BE2C (cell line): ENCODE data around the gene WNT7B.

Experiments
- DNase-seq: peaks from one replicate; pipeline ENCODE4 v3.0.0-alpha.2; 2020
- H3K27me3 ChIP-seq: fragments of 250-450 bp; sonication (Bioruptor Pico); 2 replicates; pipeline ENCODE4 v1.5.1; 2020; ENCODE audit warnings: mild to moderate bottlenecking
- H3K36me3 ChIP-seq: fragments of 250-450 bp; sonication (Bioruptor Pico); 2 replicates; pipeline ENCODE4 v1.5.1; 2020; ENCODE audit warnings: mild to moderate bottlenecking
- H3K4me1 ChIP-seq: fragments of 250-450 bp; sonication (Bioruptor Pico); 2 replicates; pipeline ENCODE4 v1.5.1; 2020
- H3K4me3 ChIP-seq: 2 replicates; pipeline ENCODE4 v1.5.1; 2011; ENCODE audit warnings: low read depth, low read length
- H3K9me3 ChIP-seq: fragments of 250-450 bp; sonication (Bioruptor Pico); 2 replicates; pipeline ENCODE4 v1.5.1; 2020
- CTCF ChIP-seq: IDR thresholded peaks from 2 replicates; pipeline ENCODE4 v1.5.1; 2012; ENCODE audit warnings: mild to moderate bottlenecking, low read depth, low read length

WNT7B gene

GRCh38 chr22:45895436-45896152 is 81.4 kb downstream of the WNT7B start:
- Histone ChIP-seq H3K27me3 (no peaks in the 10 kb centered on the region), H3K4me1 (peaks cover 18% of the 10 kb centered on the region), H3K36me3 (no peaks in the 10 kb centered on the region), H3K9me3 (no peaks in the 10 kb centered on the region), H3K4me3 (no peak overlapping the region)
- peak; percentile 12 for DNase-seq
- TF ChIP-seq CTCF: no peak

GRCh38 chr22:45893516-45893915 is 83.4 kb downstream of the WNT7B start:
- H3K27me3 ChIP-seq: no peaks in the 10 kb centered on the region
- H3K4me1 ChIP-seq: peaks cover 18% of the 10 kb centered on the region
- H3K36me3 ChIP-seq: no peaks in the 10 kb centered on the region
- no peak overlapping the region for H3K4me3 ChIP-seq
- TF ChIP-seq CTCF: no peak
- peak; percentile 1 for DNase-seq
- H3K9me3 ChIP-seq: no peaks in the 10 kb centered on the region

- Histone ChIP-seq H3K4me1 (peaks cover 18% of the 10 kb centered on the region), H3K9me3 (no peaks in the 10 kb centered on the region), H3K36me3 (no peaks in the 10 kb centered on the region), H3K4me3 (no peak overlapping the region), H3K27me3 (no peaks in the 10 kb centered on the region)
- peak; percentile 9 for DNase-seq
- TF ChIP-seq CTCF: no peak
These were observed 84.1 kb downstream of the WNT7B start for GRCh38 chr22:45892681-45893461.

- TF ChIP-seq CTCF: no peak
- peaks cover 10% of the 10 kb centered on the region for H3K4me1 ChIP-seq
These were observed 84.9 kb downstream of the WNT7B start for GRCh38 chr22:45891996-45892621.

GRCh38 chr22:45891471-45891995 is 85.4 kb downstream of the WNT7B start:
- peaks cover 6% of the 10 kb centered on the region for H3K4me1 ChIP-seq
- no peak overlapping the region for H3K4me3 ChIP-seq
- H3K36me3 ChIP-seq: no peaks in the 10 kb centered on the region
- no peak for TF ChIP-seq CTCF
- peak; percentile 11 for DNase-seq
- H3K9me3 ChIP-seq: no peaks in the 10 kb centered on the region
- H3K27me3 ChIP-seq: no peaks in the 10 kb centered on the region

More at GRCh38 chr22:45891996-45892621, 84.9 kb downstream of the WNT7B start:
- peak; percentile 14 for DNase-seq
- Histone ChIP-seq H3K4me3 (no peak overlapping the region), H3K36me3 (no peaks in the 10 kb centered on the region), H3K27me3 (no peaks in the 10 kb centered on the region), H3K9me3 (no peaks in the 10 kb centered on the region)
